NCI-H460 (cell line): ENCODE data around the gene ENTPD2. TPM values are rescaled to one million over a fixed set of nuclear protein-coding genes. Genes with fewer than 3 reads are reported as not detected.

Source experiments
- DNase-seq: peaks from one replicate; pipeline ENCODE4 v3.0.0-alpha.2; 2016; ENCODE audit warnings: low read depth; ENCODE audit errors: extremely low read depth
- polyA plus RNA-seq: library from polyadenylated mRNA; depleted of rRNA; stranded (reverse); fragments of >200 nt; gene quantifications from 2 replicates; pipeline ENCODE4 v1.2.3, GENCODE V29; 2014; cell fraction: nucleus; rRNA removed
- total RNA-seq: library from RNA; depleted of rRNA; stranded (reverse); fragments of >200 nt; shearing (Covaris generic); gene quantifications from 2 replicates; pipeline ENCODE4 v1.2.3, GENCODE V29; 2014; rRNA removed

The ENTPD2 gene
- not detected in 2 replicates for total RNA-seq
- not detected in 2 replicates for polyA plus RNA-seq

DNA sequence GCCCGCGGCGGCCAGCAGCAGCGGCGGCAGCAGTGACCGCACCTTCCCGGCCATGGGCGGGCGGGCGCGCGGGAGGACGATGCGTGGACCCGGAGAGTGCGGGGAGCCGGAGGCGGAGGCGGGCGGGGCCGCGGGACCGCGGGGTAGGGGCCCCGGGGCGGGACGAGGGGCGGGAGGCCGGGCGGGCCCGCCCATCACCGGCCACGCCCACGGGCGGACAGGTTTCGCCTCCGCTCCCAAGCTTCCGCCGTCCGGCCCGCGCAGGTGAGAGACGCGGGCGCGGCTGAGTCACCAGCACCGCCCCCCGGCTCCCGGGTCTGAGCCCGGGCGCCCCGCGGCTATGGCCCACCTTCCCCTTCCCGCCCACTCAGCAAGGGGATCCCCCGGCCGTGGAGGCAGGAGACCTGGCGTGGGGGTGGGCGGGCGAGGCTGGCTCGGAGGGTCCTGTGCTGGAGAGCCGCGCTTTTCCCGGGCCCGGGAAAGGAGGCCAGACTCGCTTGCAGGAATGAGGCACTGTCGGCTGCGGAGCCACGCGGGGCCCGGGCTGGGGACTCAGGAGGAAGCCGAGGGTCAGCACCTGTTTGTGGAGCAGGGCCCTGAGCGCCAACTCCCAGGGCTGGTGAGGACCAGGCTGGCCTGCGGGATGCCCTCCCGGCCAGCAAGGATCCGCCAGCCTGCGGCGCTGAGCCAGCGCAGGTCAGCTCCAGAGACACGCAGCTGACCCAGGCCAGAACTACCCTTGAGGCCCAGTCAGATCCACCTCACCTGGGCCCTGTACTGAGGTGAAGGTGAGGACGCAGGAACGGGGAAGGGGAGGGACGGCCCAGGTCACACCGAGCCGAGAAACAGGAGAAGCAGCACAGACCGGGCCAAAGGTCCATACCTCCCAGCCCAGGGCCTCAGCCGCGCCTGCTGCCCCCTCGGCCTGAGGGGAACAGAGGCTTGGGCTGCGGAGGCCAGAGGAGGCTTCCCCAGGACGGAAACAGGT lies at the start of gene ENTPD2:
ENTPD2 (minus strand) TSS at position 118 of the 988 bp plus-strand sequence; CDS start at position 54, 64 bp downstream.
- no peak for DNase-seq

DNA sequence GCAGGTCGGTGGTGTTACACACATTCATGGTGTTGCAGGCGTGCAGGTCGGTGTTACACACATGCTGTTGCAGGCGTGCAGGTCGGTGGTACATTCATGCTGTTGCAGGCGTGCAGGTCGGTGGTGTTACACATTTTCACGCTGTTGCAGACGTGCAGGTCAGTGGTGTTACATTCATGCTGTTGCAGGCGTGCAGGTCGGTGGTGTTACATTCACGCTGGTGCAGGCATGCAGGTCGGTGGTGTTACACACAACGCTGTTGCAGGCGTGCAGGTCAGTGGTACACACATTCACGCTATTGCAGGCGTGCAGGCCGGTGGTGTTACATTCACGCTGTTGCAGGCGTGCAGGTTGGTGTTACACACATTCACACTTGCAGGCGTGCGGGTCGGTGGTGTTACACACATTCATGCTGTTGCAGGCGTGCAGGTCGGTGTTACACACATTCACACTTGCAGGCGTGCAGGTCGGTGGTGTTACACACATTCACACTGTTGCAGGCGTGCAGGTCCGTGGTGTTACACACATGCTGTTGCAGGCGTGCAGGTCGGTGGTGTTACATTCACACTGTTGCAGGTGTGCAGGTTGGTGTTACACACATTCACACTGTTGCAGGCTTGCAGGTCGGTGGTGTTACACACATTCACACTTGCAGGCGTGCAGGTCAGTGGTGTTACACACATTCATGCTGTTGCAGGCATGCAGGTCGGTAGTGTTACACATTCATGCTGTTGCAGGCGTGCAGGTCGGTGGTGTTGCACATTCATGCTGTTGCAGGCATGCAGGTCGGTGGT lies 49.5 kb upstream of the ENTPD2 start:
- no peak for DNase-seq

DNA sequence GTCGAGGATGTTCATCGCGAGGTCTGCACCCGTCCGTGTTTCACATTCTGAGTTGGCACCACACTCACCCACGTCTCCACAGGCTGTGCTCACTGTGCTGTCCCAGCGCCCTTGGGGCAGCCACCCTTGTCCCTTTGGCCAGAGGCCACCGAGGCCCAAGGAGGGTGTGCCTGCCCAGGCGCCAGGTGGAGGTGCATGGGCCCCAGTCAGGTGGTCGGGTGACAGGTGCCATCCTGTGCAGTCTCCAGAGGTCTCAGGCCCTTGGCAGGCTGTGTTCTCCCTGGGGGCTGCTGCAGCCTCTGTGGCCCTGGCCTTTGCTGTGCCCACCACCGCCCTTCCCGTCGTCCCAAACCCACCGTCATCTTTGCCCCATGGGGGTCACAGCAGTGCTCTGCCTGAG lies 45.4 kb upstream of the ENTPD2 start:
- DNase-seq: no peak

DNA sequence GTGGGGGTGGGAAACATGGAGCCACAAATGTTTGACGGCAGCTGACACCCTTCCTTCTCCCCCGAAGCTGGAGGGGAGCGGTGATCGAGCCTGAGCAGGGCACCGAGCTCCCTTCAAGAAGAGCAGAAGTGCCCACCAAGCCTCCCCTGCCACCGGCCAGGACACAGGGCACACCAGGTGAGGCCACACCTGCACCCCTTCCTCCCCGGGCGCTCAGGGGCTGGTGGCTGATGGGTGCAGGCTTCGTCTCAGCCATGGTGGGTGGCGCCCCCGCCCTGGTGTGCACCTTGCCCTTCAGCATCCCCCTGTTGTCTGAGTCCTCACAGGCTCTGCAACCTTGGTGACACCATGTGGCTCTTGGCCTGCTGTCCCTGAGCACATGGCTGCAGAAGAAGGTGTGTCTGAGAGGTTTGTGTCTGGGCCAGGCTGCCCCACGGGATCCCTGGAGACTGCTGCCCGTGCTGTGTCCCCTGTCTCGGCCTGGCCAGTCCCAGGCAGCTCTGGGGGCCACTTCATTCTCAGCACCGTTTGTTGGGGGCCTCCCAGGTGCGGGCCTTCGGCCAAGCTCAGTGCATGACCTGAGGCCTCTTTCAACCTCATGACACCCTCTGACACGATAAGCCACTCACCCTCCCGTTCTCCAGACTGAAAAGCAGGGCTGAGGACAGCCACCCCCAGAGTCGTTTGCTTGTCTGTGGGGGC lies 44.1 kb upstream of the ENTPD2 start:
- no peak for DNase-seq

DNA sequence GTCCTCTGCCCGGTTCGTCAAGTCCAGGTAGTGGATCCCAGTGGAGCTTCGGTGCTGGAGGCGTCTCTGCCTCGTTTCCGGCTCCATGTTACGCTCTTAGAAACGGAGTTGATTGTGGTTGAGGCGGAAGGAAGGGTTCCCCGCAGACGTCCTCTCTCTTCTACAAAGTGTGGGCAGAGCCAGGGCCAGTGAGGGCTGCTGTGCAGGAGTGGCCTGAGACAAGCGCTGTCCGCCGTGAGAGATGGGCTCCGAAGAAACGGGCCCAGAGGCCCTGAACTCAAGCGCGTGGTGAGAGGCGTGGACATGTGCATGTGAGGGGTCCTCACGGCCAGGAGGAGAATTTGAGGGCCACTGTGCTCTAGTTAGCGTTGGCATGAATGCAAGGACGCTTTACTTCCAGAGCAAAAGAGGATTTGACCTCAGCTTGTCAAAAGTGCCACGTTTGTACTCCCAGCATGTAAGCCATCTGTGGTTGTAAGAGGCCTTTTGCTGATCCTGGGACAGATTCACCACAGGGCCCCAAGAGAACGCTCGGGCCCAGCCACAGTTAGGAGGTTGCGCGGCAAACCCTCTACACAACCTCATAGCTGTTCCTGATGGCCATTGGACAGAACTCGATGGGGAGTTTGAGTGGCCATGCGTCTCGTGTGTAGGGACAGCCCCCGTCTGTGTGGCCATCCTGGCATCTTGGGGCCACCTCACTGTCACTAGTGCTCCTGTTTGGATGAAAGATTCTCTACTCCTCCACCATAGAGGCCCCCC lies 43.1 kb upstream of the ENTPD2 start:
- DNase-seq: no peak

DNA sequence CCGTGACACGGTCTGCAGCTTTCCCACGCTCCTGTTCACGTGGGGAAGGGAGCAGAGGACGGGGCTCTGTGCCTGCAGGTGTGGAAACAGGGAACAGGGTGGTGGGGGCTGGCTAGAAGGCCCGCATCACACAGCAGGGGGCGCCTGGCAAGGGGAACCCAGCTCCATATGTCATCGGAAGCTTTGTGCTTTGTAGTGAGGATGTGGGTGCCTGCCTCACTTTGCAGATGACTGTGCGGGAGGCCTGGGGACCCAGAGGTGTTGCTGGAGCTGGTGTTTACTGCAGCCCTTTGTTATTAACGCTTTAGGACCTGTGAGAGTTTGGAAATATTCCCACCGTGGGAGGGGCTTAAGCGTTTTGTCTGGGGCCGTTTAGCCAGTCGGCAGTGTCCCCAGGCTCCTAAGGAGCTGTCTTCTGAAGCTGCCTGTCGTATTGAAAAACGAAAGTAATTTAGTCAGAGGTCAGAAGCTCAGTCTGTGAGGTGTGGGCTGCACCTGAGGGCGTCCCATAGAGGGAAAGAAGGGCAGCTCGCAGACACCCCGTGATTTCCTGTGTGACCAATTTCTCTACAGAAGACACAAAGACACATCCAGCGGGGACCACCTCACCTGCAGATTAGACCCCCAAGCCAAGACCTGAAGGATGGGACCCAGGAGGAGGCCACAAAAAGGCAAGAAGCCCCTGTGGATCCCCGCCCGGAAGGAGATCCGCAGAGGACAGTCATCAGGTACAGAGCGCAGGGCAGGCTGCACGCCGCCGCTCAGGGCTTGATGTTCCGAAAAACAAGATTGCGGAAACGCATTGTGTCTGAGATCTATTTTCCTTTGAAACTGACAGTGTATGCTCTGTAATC lies 42.0 kb upstream of the ENTPD2 start:
- no peak for DNase-seq

DNA sequence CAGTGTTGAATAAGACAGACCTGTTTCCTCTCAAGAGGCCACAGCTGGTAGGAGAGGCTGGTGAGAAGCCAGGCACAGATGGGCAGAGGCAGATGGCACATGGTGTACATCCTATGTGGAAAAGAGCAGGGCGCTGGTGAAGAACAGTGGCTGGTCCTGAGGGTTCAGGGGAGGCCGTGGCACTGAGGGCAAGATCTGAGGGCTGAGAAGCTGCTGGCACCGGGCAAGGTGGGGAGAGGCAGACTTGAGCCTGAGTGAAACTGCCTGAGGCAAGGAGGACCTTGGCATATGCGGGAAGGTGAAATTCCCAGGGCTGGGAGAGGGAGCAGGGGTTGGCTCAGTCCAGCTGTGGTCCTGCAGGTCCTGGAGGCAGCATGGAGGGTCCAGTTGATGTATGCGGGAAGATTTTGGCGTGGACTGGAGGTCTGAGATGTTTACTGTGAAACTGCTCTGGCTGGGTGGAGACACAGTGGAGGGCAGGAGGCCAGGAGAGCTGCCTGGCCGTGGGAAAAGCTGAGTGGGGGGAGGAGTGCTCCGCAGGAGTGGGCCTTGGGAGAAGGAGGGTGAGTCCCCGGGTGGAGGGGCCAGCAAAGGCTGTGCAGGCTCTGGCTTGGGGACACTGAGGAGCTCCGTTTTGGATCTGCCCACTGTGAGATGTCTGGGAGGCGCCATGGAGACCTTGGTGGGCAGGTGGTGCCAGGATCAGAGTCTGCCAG lies 35.5 kb upstream of the ENTPD2 start:
- no peak for DNase-seq

DNA sequence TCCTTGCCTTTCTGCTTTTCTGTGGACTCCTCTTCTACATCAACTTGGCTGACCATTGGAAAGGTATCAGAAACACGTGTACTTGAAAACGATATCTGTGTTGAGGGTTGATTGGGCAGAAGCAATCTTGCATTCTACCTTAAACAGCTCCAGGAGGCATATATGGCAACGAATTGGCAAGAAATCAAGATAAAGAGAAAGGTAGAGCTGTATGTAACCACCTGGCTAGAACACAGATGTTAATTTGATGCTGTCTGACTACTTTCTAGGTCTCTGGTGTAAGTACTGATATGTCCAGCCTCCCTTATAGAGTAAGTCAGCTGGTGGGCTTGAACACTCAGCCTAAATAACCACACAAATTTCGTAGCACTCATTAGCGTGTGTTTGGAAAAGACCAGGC lies 34.3 kb upstream of the ENTPD2 start:
- DNase-seq: no peak

DNA sequence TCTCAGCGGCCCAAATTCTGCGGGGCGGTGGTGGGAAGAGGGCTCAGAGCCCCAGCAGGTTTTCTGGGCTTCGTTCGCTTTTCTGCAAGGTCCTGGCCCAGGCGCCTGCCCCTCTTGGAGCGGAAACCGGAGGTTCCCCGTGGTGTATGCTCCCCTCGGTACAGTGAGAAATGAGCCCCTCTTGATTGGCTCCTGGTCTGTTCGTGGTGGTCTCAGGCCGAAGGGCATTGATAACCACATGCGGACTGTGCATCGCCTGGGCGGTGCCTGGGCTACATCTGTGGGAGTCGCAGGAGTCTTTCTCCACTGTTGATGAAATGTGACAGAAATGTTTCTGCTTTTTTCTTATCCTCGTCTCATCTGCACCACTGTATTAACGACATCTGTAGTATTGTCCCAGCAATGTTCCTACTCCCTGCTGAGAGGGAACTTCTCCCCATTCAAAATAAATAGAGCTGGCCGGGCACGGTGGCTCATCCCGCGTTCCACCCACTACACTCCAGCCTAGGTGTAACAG lies 33.6 kb upstream of the ENTPD2 start:
- DNase-seq: no peak

DNA sequence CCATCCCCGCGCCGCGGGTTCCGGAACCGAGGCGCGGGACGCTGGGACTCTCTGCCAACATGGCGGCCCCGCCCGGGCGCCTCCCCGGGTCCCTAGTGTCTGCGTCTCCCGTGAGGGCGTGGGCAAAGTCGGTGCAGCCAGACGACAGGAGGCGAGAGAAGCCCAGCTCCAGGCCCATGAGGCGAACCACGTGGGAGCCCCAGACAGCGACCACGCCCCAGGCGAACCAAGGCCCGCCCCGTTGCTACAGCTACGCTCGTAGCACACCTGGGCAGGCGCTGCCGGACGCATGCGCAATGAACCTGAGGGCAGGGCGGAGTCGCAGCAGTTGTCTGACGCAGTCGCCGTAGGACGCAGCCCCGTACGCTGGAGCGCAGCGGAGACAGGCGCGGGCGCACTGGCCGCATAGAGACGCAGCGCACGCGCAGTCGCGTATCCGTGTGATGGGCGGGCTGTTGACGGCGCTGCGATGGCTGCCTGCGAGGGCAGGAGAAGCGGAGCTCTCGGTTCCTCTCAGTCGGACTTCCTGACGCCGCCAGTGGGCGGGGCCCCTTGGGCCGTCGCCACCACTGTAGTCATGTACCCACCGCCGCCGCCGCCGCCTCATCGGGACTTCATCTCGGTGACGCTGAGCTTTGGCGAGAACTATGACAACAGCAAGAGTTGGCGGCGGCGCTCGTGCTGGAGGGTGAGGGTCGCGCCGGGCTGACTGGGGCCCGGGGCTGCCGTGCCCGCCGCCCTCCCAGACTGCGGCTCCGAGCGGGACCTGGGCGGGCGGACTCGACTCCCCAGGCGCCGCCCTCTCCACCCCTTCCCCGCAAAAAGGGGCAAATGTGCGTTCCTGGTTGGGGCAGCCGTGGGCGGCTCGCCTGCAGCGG lies 32.9 kb upstream of the ENTPD2 start, which contains the start of gene MAN1B1:
MAN1B1 (plus strand) TSS at position 455 of the 878 bp plus-strand sequence; CDS start at position 470, 15 bp downstream.
- DNase-seq: peak; percentile 98

DNA sequence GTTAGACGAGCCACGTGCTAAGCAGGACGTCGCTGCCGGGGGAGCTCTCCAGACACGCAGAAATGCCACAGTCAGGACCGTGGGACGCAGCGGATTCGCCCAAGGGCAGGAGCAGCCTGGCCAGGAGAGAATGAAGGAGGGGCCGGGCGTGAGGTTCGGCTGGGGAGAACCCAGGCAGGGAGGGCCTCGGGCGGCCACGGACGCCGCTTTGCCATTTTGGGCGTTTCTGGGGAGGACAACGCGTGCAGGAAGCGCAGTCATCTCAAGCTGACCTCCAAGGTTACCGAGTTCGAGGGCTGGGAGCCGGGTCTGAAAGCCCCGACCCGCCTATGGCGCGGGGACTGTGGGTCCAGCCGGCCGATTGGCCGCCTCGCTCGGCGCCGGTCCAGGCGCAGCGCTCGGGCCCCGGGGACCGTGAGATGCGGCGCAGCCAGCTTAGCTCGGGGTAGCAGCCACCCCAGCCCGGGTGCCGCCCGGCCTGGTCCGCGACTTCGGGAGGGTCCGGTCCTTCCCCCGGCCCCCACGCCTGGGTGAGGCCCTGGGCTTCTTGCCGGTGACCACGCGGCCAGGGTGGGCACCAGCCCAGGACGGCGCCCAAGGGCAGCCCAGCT lies 32.2 kb upstream of the ENTPD2 start:
- DNase-seq: no peak

DNA sequence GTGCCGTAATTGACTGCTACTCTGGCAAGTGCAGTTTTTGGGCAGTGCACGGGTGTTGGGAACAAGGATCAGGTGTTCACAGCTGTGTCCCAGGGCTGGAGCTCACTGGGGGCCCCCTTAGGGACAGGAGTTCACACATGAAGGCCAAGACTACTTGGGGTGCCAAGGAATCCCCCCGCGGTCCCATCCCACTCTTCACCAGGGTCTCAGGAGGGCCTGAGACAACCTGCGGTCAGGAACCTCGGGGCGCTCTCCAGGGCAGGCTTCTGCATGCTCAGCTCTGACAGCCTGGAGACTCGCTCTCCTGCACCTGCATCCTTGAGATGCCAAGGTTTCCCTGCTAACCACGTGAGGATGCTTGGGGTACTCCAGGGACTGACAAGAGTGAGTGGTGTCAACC lies 30.7 kb upstream of the ENTPD2 start:
- DNase-seq: no peak

DNA sequence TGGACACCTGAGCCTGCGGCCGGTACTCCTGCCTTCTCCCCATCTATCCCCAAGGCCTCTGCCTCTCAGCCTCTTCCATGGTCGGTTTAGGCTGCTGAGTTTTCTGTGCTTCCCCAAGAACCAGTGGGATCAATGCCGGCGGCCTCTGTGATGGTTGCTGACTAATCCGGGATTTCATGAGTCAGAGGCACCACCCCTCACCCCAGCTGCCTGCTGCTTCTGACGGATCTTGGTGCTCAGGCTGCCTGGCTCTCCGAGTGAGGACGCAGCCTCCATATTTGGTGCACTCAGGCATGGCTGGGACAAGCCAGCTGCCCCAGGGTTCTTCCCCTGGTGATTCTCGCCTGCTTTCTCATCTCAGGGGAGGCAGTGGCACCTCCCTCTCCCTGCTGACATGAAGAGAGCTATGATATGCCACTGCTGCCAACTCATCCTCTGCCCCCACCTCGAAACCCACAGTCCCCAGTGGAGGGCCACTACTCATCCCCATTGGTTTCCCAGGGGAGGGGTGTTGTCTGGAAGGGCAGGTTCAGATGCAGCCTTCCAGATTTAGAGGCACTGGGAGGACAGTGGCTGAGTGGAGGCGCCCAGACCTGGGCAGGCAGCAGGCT lies 29.6 kb upstream of the ENTPD2 start:
- peak; percentile 80 for DNase-seq

DNA sequence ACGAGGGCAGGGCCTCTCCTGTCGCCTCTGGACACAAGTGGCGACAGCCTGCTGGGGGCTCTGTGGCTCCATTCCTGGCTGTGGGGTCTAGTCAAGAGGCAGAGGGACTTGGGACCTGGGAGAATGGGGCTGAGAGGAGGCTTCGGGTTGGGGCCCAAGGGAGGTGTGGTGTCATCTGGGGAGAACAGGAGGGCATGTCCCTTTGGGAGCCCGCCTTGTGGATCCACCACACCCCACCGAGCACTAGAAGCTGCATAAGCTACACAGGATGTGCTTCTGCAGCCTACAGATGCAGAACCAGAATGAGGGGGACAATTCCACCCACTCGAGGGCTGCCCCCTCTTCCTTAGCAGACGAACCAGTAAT lies 29.0 kb upstream of the ENTPD2 start:
- no peak for DNase-seq

DNA sequence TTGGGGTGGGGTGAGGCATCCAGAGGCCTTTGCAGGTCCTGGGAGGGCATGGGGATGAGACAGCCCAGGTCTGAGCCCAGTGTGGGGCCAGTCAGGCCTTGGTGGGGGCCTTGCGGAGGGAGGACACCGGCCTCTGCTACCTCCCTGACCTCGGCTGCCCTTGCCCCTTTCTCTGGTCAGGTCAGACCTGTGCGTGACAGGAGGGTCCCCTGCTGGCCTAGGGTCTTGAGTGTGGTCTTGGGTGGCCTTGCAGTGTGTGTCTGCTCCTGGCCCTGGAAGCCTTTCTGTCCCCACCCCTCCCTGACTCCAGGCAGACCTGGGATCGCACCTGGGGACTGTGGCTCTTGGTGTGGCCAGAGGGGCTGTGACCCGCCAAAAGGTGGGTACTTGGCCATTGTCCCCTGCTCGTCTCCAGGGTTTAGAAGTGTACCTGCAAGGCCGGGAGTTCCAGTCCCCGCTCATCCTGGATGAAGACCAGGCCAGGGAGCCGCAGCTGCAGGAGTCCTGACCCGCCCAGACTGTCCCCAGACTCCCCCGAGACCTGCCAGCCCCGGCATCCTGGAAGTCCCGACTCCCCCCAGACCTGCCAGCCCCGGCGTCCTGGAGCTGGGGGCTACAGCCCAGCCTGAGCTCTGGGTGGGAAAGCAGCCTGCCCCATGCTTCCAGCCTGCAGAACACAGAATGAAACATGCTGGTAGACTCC lies 28.5 kb upstream of the ENTPD2 start:
- no peak for DNase-seq
